ENCODE measurements around the gene DHDDS.

- TF ChIP-seq, protein P1, sequence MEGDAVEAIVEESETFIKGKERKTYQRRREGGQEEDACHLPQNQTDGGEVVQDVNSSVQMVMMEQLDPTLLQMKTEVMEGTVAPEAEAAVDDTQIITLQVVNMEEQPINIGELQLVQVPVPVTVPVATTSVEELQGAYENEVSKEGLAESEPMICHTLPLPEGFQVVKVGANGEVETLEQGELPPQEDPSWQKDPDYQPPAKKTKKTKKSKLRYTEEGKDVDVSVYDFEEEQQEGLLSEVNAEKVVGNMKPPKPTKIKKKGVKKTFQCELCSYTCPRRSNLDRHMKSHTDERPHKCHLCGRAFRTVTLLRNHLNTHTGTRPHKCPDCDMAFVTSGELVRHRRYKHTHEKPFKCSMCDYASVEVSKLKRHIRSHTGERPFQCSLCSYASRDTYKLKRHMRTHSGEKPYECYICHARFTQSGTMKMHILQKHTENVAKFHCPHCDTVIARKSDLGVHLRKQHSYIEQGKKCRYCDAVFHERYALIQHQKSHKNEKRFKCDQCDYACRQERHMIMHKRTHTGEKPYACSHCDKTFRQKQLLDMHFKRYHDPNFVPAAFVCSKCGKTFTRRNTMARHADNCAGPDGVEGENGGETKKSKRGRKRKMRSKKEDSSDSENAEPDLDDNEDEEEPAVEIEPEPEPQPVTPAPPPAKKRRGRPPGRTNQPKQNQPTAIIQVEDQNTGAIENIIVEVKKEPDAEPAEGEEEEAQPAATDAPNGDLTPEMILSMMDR (IDR thresholded peaks at IDR 0.05): no peak
- no peak for TF ChIP-seq EZH2 (IDR thresholded peaks at IDR 0.05)
- no peak for TF ChIP-seq EZH2phosphoT487 (IDR thresholded peaks at IDR 0.05)
These were observed 61.1 kb downstream of the DHDDS start for GRCh38 chr1:26493267-26493666.
